Stomach (tissue), 9 donors: ENCODE results near the gene ADARB2. TPM values are rescaled to one million over a fixed set of nuclear protein-coding genes. Genes with fewer than 3 reads are reported as not detected.

Source experiments
- DNase-seq, 2 donors: peaks; one replicate each; pipeline versions ENCODE4 v3.0.0 to v3.0.0-alpha.2; 2013 to 2019
- H3K27ac ChIP-seq, 5 donors: fragments of 200-600 bp in 4 of 5; sonication (generic) in 4 of 5; one replicate each; pipeline ENCODE4 v1.5.1; 2013 to 2019; ENCODE audit warnings: mild to moderate bottlenecking in 1 of 5, moderate library complexity in 1 of 5
- H3K27me3 ChIP-seq, 3 donors: fragments of 200-600 bp; sonication (generic); one replicate each; pipeline ENCODE4 v1.5.1; 2017 to 2019; ENCODE audit warnings: mixed run types in 1 of 3
- H3K36me3 ChIP-seq, 4 donors: fragments of 200-600 bp; sonication (generic); 1 replicate in 3 of 4; 2 replicates in 1 of 4; pipeline ENCODE4 v1.5.1; 2016 to 2019
- H3K4me1 ChIP-seq, 4 donors: fragments of 200-600 bp; sonication (generic); one replicate each; pipeline ENCODE4 v1.5.1; 2016 to 2019
- H3K4me3 ChIP-seq, 4 donors: fragments of 200-600 bp; sonication (generic) in 3 of 4; one replicate each; pipeline ENCODE4 v1.5.1; 2016 to 2019; ENCODE audit warnings: mild to moderate bottlenecking in 1 of 4
- H3K9me3 ChIP-seq, 4 donors: fragments of 200-600 bp; sonication (generic); one replicate each; pipeline ENCODE4 v1.5.1; 2016 to 2019
- CTCF ChIP-seq, 7 experiments: fragments of 450-650 bp in 4 of 7; fragments of 200-600 bp in 3 of 7; sonication (generic) in 3 of 7; IDR thresholded peaks; one replicate each; pipeline ENCODE4 v1.5.1; 2016 to 2019; ENCODE audit warnings: antibody characterized with exemption in 7 of 7, control low read depth in 2 of 7, mild to moderate bottlenecking in 1 of 7
- EP300 ChIP-seq: sonication (generic); formaldehyde crosslinking; IDR thresholded peaks from one replicate; pipeline ENCODE4 v1.6.1; 2017; ENCODE audit warnings: antibody characterized with exemption
- POLR2A ChIP-seq, 4 donors: fragments of 450-650 bp; IDR thresholded peaks; one replicate each; pipeline ENCODE4 v1.6.1; 2016; ENCODE audit warnings: antibody characterized with exemption in 4 of 4, control low read depth in 2 of 4, mild to moderate bottlenecking in 1 of 4, moderate library complexity in 1 of 4
- POLR2AphosphoS5 ChIP-seq, 3 donors: sonication (generic); formaldehyde crosslinking; IDR thresholded peaks; one replicate each; pipeline ENCODE4 v1.6.1; 2016; ENCODE audit warnings: antibody characterized with exemption in 3 of 3
- WGBS, 5 donors: extraction: QIAGEN DNeasy Blood & Tissue Kit in 3 of 5; methylation state at CpG; one replicate each; pipeline versions ENCODE4 v1.1.5 to v1.1.7; 2013 to 2018; 5-methylcytosine and 5-hydroxymethylcytosine counted together
- intact Hi-C: fragments of 100-400 bp; cut with DNase I; formaldehyde crosslinking; loops from one replicate; pipeline ENCODE4 v1.15.1; 2023; ENCODE audit warnings: low total_unique reads
- polyA plus RNA-seq, 3 donors: library from polyadenylated mRNA; stranded (reverse); fragments of 200-250 nt; gene quantifications; one replicate each; pipeline ENCODE4 v1.2.3, GENCODE V29; 2013
- total RNA-seq, 5 donors: library from RNA; depleted of rRNA; stranded (reverse); fragments of >200 nt; gene quantifications; one replicate each; pipeline versions ENCODE4 v1.1.0 to v1.2.3, GENCODE V29; 2014 to 2016
- donor health status: healthy with polysubstance abuse.
- donor health status: Bipolar disorder and iron deficiency.
- donor health status: healthy.

ADARB2 gene
- total and polyA plus RNA-seq, 8 donors: 0.55 to 4.1 (median 1.4) TPM; not detected in 1

- Histone ChIP-seq H3K27me3 (peaks cover 0 to 16% (median 0%) of the 10 kb centered on the region in 3 donors), H3K4me1 (peaks cover 0 to 16% (median 0%) of the 10 kb centered on the region in 4 donors), H3K36me3 (no peaks in the 10 kb centered on the region), H3K9me3 (no peaks in the 10 kb centered on the region), H3K27ac (peak overlapping the region in 4 of 5 donors; percentile 25 to 39 (median 32)), H3K4me3 (no peak overlapping the region)
- TF ChIP-seq CTCF (IDR thresholded peaks at IDR 0.05): no peak
- TF ChIP-seq EP300: no peak
- no peak for TF ChIP-seq POLR2AphosphoS5 (IDR thresholded peaks at IDR 0.05)
- TF ChIP-seq POLR2A (IDR thresholded peaks at IDR 0.05): no peak
- intact Hi-C loops: no loop called here
- no peak for DNase-seq
- 87 to 92% (median 91%) methylated on average over 21 to 29 of the region's 29 CpGs for WGBS, 5 donors
These were observed 550.0 kb downstream of the ADARB2 start for GRCh38 chr10:1187151-1187854.

- Histone ChIP-seq H3K9me3 (no peaks in the 10 kb centered on the region), H3K27ac (no peak overlapping the region), H3K36me3 (no peaks in the 10 kb centered on the region), H3K4me3 (no peak overlapping the region), H3K4me1 (peaks cover 0 to 16% (median 0%) of the 10 kb centered on the region in 4 donors), H3K27me3 (peaks cover 0 to 16% (median 0%) of the 10 kb centered on the region in 3 donors)
- TF ChIP-seq EP300 (no peak), POLR2AphosphoS5 (IDR thresholded peaks at IDR 0.05) (no peak), CTCF (IDR thresholded peaks at IDR 0.05) (no peak), POLR2A (IDR thresholded peaks at IDR 0.05) (no peak)
- no peak for DNase-seq
- intact Hi-C loops: no loop called here
- WGBS, 5 donors: 81 to 92% (median 85%) methylated on average over 6 to 7 of the region's 7 CpGs
These were observed 550.7 kb downstream of the ADARB2 start for GRCh38 chr10:1186683-1186990.

- no peak for DNase-seq
- no peak overlapping the region for H3K4me3 ChIP-seq
- peaks cover 0 to 16% (median 0%) of the 10 kb centered on the region in 3 donors for H3K27me3 ChIP-seq
- intact Hi-C loops: no loop called here
- WGBS, 5 donors: 83 to 97% (median 92%) methylated on average over 17 to 24 of the region's 24 CpGs
- no peaks in the 10 kb centered on the region for H3K9me3 ChIP-seq
- H3K4me1 ChIP-seq: peaks cover 0 to 16% (median 0%) of the 10 kb centered on the region in 4 donors
- H3K27ac ChIP-seq: no peak overlapping the region
- no peak for TF ChIP-seq CTCF (IDR thresholded peaks at IDR 0.05)
- no peak for TF ChIP-seq EP300
- no peak for TF ChIP-seq POLR2AphosphoS5 (IDR thresholded peaks at IDR 0.05)
- no peak for TF ChIP-seq POLR2A (IDR thresholded peaks at IDR 0.05)
- no peaks in the 10 kb centered on the region for H3K36me3 ChIP-seq
These were observed 551.2 kb downstream of the ADARB2 start for GRCh38 chr10:1185911-1186682.

- TF ChIP-seq CTCF (IDR thresholded peaks at IDR 0.05) (no peak), POLR2AphosphoS5 (IDR thresholded peaks at IDR 0.05) (no peak), EP300 (no peak)
- H3K4me1 ChIP-seq: peaks cover 0 to 16% (median 0%) of the 10 kb centered on the region in 4 donors
- H3K36me3 ChIP-seq: no peaks in the 10 kb centered on the region
- intact Hi-C loops: no loop called here
- DNase-seq: no peak
- H3K27ac ChIP-seq: no peak overlapping the region
- H3K9me3 ChIP-seq: no peaks in the 10 kb centered on the region
- peaks cover 0 to 16% (median 0%) of the 10 kb centered on the region in 3 donors for H3K27me3 ChIP-seq
- 52 to 76% (median 65%) methylated on average over 40 to 45 of the region's 45 CpGs for WGBS, 5 donors
- no peak overlapping the region for H3K4me3 ChIP-seq
These were observed 552.5 kb downstream of the ADARB2 start for GRCh38 chr10:1184541-1185430.
